GM12875 (cell line): ENCODE results near the gene CEACAM18.
"Not testable (repeated sequence)": the region's sequence is repeated elsewhere in the genome, so short reads cannot be mapped to it uniquely, and the experiment has no call there.

Experiments used
- H3K4me3 ChIP-seq: one replicate; pipeline ENCODE4 v1.5.1; 2011; ENCODE audit warnings: low read depth, low read length, control low read depth
- CTCF ChIP-seq: IDR thresholded peaks from 2 replicates; pipeline ENCODE4 v1.5.1; 2011; ENCODE audit warnings: low read depth, mild to moderate bottlenecking, control low read depth, inconsistent platforms, low read length, moderate library complexity, borderline replicate concordance; ENCODE audit not compliant: insufficient read depth

Gene CEACAM18

GRCh38 chr19:51462681-51463080 lies 15.7 kb upstream of the CEACAM18 start:
- no peak for TF ChIP-seq CTCF
- H3K4me3 ChIP-seq, result no peak overlapping the region

GRCh38 chr19:51463976-51464581 lies 14.3 kb upstream of the CEACAM18 start:
- not testable (repeated sequence) for H3K4me3 ChIP-seq

GRCh38 chr19:51466723-51467122 lies 11.6 kb upstream of the CEACAM18 start:
- TF ChIP-seq CTCF, result no peak
- no peak overlapping the region for H3K4me3 ChIP-seq

GRCh38 chr19:51467864-51468544 lies 10.3 kb upstream of the CEACAM18 start:
- no peak for TF ChIP-seq CTCF
- no peak overlapping the region for H3K4me3 ChIP-seq

GRCh38 chr19:51468545-51468920 lies 9.8 kb upstream of the CEACAM18 start:
- no peak overlapping the region for H3K4me3 ChIP-seq
- no peak for TF ChIP-seq CTCF

GRCh38 chr19:51469162-51469561 lies 9.2 kb upstream of the CEACAM18 start:
- TF ChIP-seq CTCF, result no peak
- no peak overlapping the region for H3K4me3 ChIP-seq

- H3K4me3 ChIP-seq, result no peak overlapping the region
- no peak for TF ChIP-seq CTCF
Measured at GRCh38 chr19:51469629-51470028, 8.7 kb upstream of the CEACAM18 start.
